ENCODE data around the gene IRS1.

Gene IRS1

DNA sequence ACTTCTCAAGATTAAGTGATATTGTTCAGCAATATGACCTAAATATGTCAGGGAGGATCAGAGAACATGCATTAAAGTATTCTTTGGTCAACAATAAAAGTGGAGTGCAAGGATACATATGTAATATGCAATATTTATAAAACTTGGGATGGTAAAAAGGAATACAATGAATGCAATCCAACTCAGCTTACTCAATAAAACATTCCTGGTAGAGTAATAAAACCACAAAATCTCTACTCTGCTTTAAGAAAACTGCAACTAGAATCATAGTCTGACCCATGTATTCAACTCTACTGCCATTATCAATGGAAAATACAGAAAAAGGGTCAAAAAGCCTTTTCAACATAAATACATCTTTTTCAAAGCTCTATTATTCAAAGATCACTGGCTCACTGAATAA, 11.6 kb downstream of the IRS1 start:
- no peak for DNase-seq (ENCODE audit: extremely low spot score)
- ChIA-PET POLR2A (no interaction called here), CTCF (interaction anchor here (1.0 to 7.3 kb wide), 3 partner anchors 14 to 29 kb away, joined by 4 to 59 read pairs (median 6); partner anchors contain the start of gene IRS1)
- TF ChIP-seq, protein P1, sequence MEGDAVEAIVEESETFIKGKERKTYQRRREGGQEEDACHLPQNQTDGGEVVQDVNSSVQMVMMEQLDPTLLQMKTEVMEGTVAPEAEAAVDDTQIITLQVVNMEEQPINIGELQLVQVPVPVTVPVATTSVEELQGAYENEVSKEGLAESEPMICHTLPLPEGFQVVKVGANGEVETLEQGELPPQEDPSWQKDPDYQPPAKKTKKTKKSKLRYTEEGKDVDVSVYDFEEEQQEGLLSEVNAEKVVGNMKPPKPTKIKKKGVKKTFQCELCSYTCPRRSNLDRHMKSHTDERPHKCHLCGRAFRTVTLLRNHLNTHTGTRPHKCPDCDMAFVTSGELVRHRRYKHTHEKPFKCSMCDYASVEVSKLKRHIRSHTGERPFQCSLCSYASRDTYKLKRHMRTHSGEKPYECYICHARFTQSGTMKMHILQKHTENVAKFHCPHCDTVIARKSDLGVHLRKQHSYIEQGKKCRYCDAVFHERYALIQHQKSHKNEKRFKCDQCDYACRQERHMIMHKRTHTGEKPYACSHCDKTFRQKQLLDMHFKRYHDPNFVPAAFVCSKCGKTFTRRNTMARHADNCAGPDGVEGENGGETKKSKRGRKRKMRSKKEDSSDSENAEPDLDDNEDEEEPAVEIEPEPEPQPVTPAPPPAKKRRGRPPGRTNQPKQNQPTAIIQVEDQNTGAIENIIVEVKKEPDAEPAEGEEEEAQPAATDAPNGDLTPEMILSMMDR (IDR thresholded peaks at IDR 0.05; ENCODE audit: control extremely low read depth, extremely low read depth, low read depth, missing control alignments): no peak

DNA sequence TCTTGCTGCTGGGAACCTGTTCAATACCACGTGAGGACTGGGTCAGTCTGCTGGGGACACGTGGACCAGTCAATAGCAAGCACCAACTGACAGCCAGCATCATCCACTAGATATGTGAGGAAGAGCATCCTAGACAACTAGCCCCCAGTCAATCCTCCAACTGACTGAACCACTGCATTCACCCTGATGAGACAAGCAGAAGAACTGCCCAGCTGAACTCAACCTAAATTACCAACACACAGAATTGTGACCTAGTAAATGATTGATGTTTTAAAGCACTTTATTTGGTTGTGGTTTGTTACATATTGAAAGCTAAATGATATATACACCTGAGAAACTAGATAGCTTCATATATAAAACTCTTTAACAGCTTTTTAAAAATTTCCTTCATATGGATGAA, 15.7 kb downstream of the IRS1 start:
- CTCF ChIA-PET: interaction anchor here (1.2 kb wide), 1 partner anchor 13 kb away, joined by 3 read pairs; no protein-coding TSS in a partner anchor
- no peak for DNase-seq (ENCODE audit: extremely low spot score)
- TF ChIP-seq, protein P1 (IDR thresholded peaks at IDR 0.05; ENCODE audit: control extremely low read depth, extremely low read depth, low read depth, missing control alignments): no peak
- POLR2A ChIA-PET: no interaction called here

DNA sequence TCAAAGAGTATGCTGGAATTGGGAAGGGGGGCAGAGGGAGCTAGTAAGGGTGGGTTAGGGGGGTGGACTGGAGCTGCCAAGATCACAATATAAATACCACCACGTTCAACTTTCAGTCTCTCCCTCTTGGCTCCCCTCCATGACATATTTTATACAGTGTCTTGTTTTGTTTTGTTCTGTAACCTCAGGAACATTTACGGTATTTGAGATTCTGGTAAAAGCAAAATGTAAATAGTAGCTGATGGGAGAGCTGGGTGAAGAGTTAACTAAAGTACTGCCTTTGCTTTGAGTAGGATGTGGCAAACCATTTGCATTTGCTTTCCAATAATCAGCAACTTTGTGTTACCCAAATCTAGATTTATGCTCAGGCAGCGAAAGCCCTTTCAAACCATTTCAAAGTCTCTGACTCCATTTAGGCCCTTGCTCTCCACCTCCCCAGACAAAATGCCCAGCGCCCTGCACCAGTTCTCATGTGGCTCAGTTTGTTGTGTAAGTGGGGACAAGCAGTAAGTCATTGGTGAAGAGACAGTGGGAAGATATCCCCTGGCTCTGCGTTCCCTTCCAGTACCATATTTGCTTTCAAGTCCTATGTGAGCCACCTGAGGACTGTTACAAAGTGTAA, 17.4 kb downstream of the IRS1 start:
- ChIA-PET POLR2A (no interaction called here), CTCF (interaction anchor here (0.8 kb wide), 1 partner anchor 9 kb away, joined by 4 read pairs; no protein-coding TSS in a partner anchor)
- TF ChIP-seq, protein P1 (IDR thresholded peaks at IDR 0.05; ENCODE audit: control extremely low read depth, extremely low read depth, low read depth, missing control alignments): no peak
- no peak for DNase-seq (ENCODE audit: extremely low spot score)

DNA sequence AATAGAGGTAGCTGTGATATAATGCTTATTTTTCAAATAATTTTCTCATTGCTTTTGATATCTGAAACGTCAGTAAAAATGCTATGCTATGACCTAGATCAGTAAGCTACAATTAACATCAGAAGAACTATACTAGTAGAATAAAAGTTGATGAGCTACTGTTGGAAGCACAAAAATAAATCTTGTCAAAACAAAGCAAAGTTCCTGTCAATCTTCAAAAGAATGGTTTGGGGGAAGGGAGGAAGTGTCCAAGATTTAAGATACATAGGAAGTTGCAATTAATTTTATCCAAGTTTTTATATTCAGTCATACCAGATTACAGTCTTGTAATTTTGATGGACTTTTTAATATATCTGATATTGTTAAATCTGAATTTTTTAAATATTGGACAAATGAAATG, 19.2 kb downstream of the IRS1 start:
- ChIA-PET POLR2A (no interaction called here), CTCF (interaction anchor here (1.5 kb wide), 1 partner anchor 22 kb away, joined by 4 read pairs; no protein-coding TSS in a partner anchor)
- DNase-seq (ENCODE audit: extremely low spot score): no peak
- TF ChIP-seq, protein P1 (IDR thresholded peaks at IDR 0.05; ENCODE audit: control extremely low read depth, extremely low read depth, low read depth, missing control alignments): no peak

DNA sequence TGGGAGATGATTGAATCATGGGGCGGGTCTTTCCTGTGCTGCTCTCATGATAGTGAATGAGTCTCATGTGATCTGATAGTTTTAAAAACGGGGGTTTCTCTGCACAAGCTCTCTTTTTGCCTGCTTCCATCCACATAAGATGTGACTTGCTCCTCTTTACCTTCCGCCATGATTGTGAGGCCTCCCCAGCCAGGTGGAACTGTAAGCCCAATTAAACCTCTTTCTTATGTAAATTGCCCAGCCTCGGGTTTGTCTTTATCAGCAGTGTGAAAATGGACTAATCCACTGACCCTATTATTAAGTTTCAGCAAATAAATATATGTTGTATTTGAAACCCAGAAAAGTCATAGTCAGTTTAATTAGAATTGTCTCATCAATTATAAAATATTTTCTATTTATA, 22.0 kb downstream of the IRS1 start:
- POLR2A ChIA-PET: no interaction called here
- CTCF ChIA-PET: interaction anchor here (2.8 kb wide), 1 partner anchor 12 kb away, joined by 13 read pairs; no protein-coding TSS in a partner anchor
- TF ChIP-seq, protein P1 (IDR thresholded peaks at IDR 0.05; ENCODE audit: control extremely low read depth, extremely low read depth, low read depth, missing control alignments): no peak
- DNase-seq (ENCODE audit: extremely low spot score): no peak

DNA sequence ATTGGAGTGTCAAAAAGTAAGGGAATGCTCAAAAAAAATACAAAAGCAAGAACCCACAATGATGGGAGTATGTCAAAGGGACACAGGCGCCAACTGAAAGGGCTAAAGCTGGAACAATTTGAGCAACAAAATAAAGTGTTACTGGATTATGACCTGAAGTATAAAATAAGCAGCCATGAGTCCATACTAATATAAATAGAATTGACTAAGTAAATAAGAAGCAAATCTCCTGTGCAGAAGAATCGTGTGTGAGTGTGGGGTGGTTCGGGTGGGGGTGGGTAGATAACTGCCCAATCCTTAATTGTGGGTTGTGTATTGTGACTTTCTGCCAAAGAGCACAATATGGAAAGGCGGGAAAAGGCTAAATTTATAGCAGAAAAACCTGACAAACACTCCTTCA, 23.5 kb downstream of the IRS1 start:
- no peak for DNase-seq (ENCODE audit: extremely low spot score)
- ChIA-PET POLR2A (no interaction called here), CTCF (no interaction called here)
- TF ChIP-seq, protein P1 (IDR thresholded peaks at IDR 0.05; ENCODE audit: control extremely low read depth, extremely low read depth, low read depth, missing control alignments): no peak

All from GM10248 (cell line).